Measurements from ENCODE around the gene SLC35E1. TPM values are rescaled to one million over a fixed set of nuclear protein-coding genes. Genes with fewer than 3 reads are reported as not detected.

SLC35E1 gene
- total RNA-seq, 1 experiment from 2014 or later = 28.5 TPM

DNA sequence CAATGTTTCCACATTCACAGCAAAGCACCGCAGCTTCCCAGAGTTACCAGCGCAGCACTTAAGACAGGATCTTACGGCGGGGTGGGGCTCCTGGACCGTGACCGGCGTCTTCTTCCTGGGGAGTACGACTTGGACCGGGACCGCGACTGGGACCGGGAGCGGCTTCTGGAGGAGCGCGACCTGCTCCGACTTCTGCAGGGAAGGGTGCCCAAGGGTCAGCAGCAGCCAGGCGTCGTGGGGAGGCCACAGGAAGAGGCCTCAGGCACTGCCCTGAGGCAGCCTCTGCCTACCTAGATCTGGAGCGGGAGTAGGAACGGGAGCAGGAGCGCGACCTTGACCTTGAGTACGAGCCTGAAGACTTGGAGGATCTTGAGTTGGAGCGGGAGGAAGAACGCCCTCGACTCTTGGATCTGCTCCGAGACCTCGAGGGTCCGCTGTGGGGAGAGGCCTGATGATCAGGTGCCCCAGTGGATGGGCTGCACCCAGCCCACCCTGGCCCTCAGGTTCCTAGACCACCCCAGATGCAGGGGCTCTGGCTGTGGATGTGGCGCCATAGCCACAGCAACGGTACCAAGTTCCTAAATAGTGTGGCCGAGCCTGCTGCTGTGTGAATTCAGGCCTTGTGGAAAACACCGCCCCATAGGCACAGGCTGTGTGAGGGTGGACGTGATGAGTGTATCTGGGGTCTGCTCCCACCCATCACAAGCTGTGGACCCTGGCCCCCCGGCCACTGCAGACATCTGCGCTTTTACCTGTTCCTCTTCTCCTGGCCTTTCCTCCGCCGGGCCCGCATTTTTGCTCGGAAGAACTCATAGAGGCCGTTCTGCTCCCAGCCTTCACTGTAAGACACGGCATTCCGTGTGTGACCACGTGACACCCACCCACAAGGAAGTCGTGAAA, 51.9 kb downstream of the SLC35E1 start (continued):
- no peak for TF ChIP-seq JUN (CRISPR knock-in tag; IDR thresholded peaks at IDR 0.05)
- TF ChIP-seq CBFB (CRISPR knock-in tag; IDR thresholded peaks at IDR 0.05; ENCODE audit: low read depth) = no peak
- TF ChIP-seq, protein P1, sequence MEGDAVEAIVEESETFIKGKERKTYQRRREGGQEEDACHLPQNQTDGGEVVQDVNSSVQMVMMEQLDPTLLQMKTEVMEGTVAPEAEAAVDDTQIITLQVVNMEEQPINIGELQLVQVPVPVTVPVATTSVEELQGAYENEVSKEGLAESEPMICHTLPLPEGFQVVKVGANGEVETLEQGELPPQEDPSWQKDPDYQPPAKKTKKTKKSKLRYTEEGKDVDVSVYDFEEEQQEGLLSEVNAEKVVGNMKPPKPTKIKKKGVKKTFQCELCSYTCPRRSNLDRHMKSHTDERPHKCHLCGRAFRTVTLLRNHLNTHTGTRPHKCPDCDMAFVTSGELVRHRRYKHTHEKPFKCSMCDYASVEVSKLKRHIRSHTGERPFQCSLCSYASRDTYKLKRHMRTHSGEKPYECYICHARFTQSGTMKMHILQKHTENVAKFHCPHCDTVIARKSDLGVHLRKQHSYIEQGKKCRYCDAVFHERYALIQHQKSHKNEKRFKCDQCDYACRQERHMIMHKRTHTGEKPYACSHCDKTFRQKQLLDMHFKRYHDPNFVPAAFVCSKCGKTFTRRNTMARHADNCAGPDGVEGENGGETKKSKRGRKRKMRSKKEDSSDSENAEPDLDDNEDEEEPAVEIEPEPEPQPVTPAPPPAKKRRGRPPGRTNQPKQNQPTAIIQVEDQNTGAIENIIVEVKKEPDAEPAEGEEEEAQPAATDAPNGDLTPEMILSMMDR (IDR thresholded peaks at IDR 0.05) = no peak

DNA sequence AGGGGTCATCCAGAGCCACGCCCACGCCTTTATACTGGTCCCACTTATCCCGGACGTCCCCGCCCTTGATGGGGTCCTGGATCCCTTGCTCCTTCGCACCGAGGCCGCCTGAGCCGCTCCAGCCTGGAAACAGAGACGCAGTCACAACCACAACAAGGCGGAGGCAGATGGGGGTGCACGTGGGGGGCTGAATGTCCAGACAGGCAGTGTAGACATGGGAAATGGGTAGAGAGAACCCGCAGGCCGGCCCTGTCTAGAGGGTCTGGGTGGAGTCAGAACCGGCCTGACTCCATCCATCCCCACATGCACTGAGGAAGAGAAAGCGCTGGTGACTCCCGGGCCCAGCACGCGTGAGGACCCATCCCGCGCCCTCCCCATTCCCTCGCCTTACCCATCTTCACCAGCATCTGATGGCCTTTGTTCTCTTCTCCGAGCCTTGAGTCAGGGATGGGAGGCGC, 53.0 kb downstream of the SLC35E1 start:
- Mint-ChIP-seq H3K4me3 (no peak overlapping the region), H3K27ac (0 out of 2 replicates have a peak overlapping the region, but pooled peaks have one; percentile 53), H3K9me3 (no peaks in the 10 kb centered on the region), H3K27me3 (ENCODE audit: low read depth) (no peaks in the 10 kb centered on the region), H3K4me1 (no peaks in the 10 kb centered on the region), H3K36me3 (peaks cover 57% of the 10 kb centered on the region)
- no peak for DNase-seq (ENCODE audit: low spot score)
- no peak for ATAC-seq
- ChIA-PET CTCF (interaction anchor here (0.6 to 1.5 kb wide), 4 partner anchors 9 to 656 kb away, joined by 3 to 8 read pairs (median 3); no protein-coding TSS in a partner anchor), POLR2A (interaction anchor here (0.5 kb wide), 1 partner anchor 120 kb away, joined by 3 read pairs; no protein-coding TSS in a partner anchor)
- TF ChIP-seq ZNF423 (CRISPR knock-in tag; IDR thresholded peaks at IDR 0.05) = no peak
- TF ChIP-seq, protein P2, sequence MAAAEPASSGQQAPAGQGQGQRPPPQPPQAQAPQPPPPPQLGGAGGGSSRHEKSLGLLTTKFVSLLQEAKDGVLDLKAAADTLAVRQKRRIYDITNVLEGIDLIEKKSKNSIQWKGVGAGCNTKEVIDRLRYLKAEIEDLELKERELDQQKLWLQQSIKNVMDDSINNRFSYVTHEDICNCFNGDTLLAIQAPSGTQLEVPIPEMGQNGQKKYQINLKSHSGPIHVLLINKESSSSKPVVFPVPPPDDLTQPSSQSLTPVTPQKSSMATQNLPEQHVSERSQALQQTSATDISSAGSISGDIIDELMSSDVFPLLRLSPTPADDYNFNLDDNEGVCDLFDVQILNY (CRISPR knock-in tag; IDR thresholded peaks at IDR 0.05) = no peak
- TF ChIP-seq TCF7 (CRISPR knock-in tag; IDR thresholded peaks at IDR 0.05; ENCODE audit: low read depth) = no peak
- TF ChIP-seq ZBTB21 (CRISPR knock-in tag; IDR thresholded peaks at IDR 0.05; ENCODE audit: borderline replicate concordance) = no peak
- no peak for TF ChIP-seq RELA (CRISPR knock-in tag; IDR thresholded peaks at IDR 0.05; ENCODE audit: borderline replicate concordance)
- TF ChIP-seq, protein P3, sequence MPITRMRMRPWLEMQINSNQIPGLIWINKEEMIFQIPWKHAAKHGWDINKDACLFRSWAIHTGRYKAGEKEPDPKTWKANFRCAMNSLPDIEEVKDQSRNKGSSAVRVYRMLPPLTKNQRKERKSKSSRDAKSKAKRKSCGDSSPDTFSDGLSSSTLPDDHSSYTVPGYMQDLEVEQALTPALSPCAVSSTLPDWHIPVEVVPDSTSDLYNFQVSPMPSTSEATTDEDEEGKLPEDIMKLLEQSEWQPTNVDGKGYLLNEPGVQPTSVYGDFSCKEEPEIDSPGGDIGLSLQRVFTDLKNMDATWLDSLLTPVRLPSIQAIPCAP (CRISPR knock-in tag; IDR thresholded peaks at IDR 0.05) = no peak
- no peak for TF ChIP-seq SOX15 (CRISPR knock-in tag; IDR thresholded peaks at IDR 0.05)

DNA sequence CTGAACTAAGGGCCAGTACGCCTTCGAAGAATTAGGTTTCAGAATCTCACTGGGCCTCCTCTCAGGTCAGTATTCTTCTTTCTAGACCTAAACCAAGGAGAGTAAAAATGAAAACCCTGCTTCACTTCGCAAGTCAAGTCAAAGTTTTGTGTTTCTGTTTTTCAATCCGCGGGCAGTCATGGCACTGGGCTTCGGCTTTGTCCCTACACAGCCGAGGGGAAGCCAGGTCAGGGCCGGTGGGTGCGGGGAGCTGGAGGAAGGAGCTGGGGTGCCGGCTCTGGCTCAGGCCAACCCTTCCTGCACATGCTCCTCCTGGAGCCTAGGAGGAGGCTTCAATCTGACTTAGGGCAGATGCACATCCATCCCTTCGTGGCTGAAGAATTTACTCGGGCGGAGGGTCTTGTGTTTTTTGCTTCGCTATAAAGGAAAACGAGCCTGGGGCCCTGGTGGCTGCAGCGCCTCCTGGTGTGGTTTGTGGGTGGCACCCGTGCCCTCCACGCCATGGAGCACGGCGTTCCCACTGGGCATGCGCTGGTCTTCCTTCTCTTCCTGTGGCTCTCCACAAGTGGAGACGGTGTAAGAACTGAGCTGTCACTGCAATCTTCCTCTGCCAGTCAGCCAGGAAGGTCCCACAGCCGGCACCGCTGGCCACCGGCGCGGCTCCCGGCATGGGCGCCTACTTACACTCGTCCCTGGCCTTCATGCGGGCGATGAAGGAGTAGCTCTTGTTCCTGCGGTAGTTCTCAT, 53.6 kb downstream of the SLC35E1 start:
- ChIA-PET POLR2A (interaction anchor here (0.5 to 0.8 kb wide), 2 partner anchors 16 to 119 kb away, joined by 3 read pairs; no protein-coding TSS in a partner anchor), CTCF (interaction anchor here (0.6 to 1.5 kb wide), 4 partner anchors 9 to 656 kb away, joined by 3 to 8 read pairs (median 3); no protein-coding TSS in a partner anchor)
- no peak for DNase-seq (ENCODE audit: low spot score)
- Mint-ChIP-seq H3K27me3 (ENCODE audit: low read depth) (no peaks in the 10 kb centered on the region), H3K27ac (no peak overlapping the region), H3K4me3 (no peak overlapping the region), H3K4me1 (no peaks in the 10 kb centered on the region), H3K36me3 (peaks cover 51% of the 10 kb centered on the region), H3K9me3 (no peaks in the 10 kb centered on the region)
- ATAC-seq = no peak
- TF ChIP-seq NR2C2 (CRISPR knock-in tag; IDR thresholded peaks at IDR 0.05) (no peak), ZNF219 (CRISPR knock-in tag; IDR thresholded peaks at IDR 0.05; ENCODE audit: borderline replicate concordance) (no peak), RORB (CRISPR knock-in tag; IDR thresholded peaks at IDR 0.05) (no peak), NR3C1 (CRISPR knock-in tag; conservative IDR thresholded peaks at IDR 0.05; ENCODE audit: low read depth) (no peak), FOXJ3 (CRISPR knock-in tag; IDR thresholded peaks at IDR 0.05; ENCODE audit: borderline replicate concordance) (no peak)
- TF ChIP-seq, protein P4, sequence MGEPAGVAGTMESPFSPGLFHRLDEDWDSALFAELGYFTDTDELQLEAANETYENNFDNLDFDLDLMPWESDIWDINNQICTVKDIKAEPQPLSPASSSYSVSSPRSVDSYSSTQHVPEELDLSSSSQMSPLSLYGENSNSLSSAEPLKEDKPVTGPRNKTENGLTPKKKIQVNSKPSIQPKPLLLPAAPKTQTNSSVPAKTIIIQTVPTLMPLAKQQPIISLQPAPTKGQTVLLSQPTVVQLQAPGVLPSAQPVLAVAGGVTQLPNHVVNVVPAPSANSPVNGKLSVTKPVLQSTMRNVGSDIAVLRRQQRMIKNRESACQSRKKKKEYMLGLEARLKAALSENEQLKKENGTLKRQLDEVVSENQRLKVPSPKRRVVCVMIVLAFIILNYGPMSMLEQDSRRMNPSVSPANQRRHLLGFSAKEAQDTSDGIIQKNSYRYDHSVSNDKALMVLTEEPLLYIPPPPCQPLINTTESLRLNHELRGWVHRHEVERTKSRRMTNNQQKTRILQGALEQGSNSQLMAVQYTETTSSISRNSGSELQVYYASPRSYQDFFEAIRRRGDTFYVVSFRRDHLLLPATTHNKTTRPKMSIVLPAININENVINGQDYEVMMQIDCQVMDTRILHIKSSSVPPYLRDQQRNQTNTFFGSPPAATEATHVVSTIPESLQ (CRISPR knock-in tag; IDR thresholded peaks at IDR 0.05) = no peak
- TF ChIP-seq, protein P5, sequence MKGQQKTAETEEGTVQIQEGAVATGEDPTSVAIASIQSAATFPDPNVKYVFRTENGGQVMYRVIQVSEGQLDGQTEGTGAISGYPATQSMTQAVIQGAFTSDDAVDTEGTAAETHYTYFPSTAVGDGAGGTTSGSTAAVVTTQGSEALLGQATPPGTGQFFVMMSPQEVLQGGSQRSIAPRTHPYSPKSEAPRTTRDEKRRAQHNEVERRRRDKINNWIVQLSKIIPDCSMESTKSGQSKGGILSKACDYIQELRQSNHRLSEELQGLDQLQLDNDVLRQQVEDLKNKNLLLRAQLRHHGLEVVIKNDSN (CRISPR knock-in tag; IDR thresholded peaks at IDR 0.05) = no peak
- TF ChIP-seq, protein P6, sequence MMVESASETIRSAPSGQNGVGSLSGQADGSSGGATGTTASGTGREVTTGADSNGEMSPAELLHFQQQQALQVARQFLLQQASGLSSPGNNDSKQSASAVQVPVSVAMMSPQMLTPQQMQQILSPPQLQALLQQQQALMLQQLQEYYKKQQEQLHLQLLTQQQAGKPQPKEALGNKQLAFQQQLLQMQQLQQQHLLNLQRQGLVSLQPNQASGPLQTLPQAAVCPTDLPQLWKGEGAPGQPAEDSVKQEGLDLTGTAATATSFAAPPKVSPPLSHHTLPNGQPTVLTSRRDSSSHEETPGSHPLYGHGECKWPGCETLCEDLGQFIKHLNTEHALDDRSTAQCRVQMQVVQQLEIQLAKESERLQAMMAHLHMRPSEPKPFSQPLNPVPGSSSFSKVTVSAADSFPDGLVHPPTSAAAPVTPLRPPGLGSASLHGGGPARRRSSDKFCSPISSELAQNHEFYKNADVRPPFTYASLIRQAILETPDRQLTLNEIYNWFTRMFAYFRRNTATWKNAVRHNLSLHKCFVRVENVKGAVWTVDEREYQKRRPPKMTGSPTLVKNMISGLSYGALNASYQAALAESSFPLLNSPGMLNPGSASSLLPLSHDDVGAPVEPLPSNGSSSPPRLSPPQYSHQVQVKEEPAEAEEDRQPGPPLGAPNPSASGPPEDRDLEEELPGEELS (CRISPR knock-in tag; IDR thresholded peaks at IDR 0.05) = no peak
- TF ChIP-seq, protein P1 (IDR thresholded peaks at IDR 0.05) = no peak
